GM21526 (cell line): Measurements from ENCODE around the gene DNAJB2.

ENCODE experiments used
- ATAC-seq: cut with Tn5 transposase; IDR thresholded peaks from one replicate; pipeline ENCODE4 v1.9.1; 2021; ENCODE audit warnings: moderate library complexity; ENCODE audit not compliant: unreplicated experiment, low FRiP score

Gene DNAJB2

GRCh38 chr2:219279151-219279915, at the start of gene DNAJB2:
DNAJB2 (plus strand) TSS chr2:219279366; CDS start chr2:219279834, 468 bp downstream.
- peak; percentile 85 for ATAC-seq

DNA sequence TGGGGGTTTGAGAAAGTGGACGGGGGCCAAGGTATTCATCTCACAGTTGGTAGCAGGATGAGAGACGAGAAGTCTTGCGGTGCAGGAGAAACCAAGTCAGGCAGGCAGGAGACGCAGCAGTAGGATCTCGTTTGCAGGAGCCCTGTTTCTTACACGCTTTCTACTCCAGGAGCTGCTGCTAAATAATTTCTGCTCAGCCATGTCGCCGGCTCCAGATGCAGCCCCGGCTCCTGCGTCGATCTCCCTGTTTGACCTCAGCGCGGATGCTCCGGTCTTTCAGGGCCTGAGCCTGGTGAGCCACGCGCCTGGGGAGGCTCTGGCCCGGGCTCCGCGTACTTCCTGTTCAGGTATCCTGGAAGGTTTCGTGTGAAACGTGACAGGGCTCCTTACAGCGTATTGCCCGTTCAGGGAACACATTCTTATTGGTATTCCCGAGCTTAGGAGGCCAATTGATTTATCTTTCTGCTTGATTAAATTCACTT, 49.1 kb upstream of the DNAJB2 start:
- ATAC-seq, result no peak

- no peak for ATAC-seq
Observed at GRCh38 chr2:219234331-219234730, 44.8 kb upstream of the DNAJB2 start.

GRCh38 chr2:219243291-219243761, 35.8 kb upstream of the DNAJB2 start:
- ATAC-seq, result no peak

GRCh38 chr2:219244789-219245147, 34.4 kb upstream of the DNAJB2 start:
- ATAC-seq, result no peak

GRCh38 chr2:219245148-219245898, 33.8 kb upstream of the DNAJB2 start, which contains the start of the genes GLB1L and STK16:
GLB1L (minus strand) TSS chr2:219245444; CDS start chr2:219243573, 1,871 bp downstream.
STK16 (plus strand) TSS chr2:219245479; CDS start chr2:219246000, 521 bp downstream.
- ATAC-seq, result peak; percentile 76

DNA sequence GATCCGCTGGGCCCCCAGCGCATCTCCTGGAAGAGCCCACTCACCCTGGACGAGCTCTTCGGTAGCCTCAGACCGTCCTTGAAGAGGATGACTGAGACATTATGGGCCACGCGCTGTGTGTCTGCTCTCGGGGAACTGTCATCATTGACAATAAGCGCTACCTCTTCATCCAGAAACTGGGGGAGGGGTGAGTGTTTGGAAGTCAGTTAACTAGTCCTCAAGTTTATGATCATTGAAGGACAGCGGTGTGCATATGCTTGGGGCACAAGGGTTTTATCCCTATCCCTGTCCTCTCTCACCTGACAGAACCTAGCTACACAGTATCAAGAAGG, 33.3 kb upstream of the DNAJB2 start:
- ATAC-seq, result no peak

DNA sequence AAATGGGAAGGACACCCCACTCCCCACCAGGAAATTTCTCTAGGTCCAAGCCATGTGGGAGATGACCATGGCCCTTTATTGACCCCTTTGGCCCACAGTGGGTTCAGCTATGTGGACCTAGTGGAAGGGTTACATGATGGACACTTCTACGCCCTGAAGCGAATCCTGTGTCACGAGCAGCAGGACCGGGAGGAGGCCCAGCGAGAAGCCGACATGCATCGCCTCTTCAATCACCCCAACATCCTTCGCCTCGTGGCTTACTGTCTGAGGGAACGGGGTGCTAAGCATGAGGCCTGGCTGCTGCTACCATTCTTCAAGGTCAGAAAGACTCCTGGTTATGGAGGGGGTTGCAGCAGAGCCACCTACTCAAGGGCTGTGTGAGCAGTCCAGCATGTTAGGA, 32.6 kb upstream of the DNAJB2 start:
- no peak for ATAC-seq

GRCh38 chr2:219247678-219248642, 31.2 kb upstream of the DNAJB2 start:
- ATAC-seq, result no peak

GRCh38 chr2:219248845-219249202, 30.3 kb upstream of the DNAJB2 start:
- ATAC-seq, result no peak

- ATAC-seq, result no peak
Observed at GRCh38 chr2:219249203-219249980, 29.8 kb upstream of the DNAJB2 start.

DNA sequence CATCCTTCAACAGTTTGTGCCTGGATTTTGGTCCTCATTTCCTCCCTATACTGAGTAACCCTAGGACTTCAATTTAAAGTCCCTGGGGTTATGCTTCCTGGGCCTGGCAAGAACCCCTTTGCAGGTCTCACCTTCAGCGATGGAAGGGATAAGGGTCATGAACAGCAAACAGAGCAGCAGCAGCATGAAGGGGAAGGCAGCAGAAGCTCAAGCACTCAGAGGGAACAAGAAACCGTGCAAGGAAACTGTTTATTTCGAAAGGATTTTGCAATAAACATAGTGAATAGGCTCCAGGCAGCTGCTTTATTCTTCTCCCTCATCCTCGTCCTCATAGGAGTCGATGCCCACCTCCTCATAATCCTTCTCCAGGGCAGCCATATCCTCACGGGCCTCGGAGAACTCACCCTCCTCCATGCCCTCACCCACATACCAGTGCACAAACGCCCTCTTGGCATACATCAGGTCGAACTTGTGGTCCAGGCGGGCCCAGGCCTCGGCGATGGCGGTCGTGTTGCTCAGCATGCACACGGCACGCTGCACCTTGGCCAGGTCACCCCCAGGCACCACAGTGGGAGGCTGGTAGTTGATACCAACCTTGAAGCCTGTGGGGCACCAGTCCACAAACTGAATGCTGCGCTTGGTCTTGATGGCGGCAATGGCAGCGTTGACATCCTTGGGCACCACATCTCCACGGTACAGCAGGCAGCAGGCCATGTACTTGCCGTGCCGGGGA, 29.0 kb upstream of the DNAJB2 start:
- ATAC-seq, result no peak

- no peak for ATAC-seq
Observed at GRCh38 chr2:219251656-219252055, 27.5 kb upstream of the DNAJB2 start.

DNA sequence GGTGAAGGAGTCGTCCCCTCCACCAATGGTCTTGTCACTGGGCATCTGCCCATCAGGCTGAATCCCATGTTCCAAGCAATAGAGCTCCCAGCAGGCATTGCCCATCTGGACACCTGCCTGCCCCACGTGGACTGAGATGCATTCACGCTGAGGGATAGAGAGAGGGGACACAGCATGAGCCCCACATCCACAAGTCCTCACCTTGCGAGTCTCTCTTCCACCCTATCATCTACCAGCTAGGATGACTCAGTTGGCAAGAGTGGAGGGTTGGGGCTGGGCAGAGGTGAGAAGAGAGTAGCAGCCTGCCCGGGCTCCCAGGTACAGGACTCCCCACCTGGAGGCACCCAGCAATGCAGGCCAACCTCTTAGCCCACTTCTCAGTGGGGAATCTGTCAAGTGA, 27.1 kb upstream of the DNAJB2 start:
- ATAC-seq, result no peak

DNA sequence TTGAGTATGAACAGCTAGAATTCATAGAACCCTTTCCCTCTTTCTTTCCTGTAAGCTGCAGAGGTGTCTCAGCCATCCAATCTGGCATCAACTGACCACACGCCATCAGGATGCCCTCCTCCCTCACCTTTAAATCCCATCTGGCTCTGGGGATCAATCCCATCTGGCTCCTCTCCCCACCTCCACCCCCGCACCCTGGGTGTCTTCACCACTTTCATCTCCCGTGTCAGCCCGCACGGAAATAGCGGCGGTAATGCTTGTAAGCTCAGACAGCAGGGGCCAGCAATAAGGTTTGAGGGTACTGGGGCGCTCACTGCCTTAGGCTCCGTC, 26.6 kb upstream of the DNAJB2 start:
- no peak for ATAC-seq

DNA sequence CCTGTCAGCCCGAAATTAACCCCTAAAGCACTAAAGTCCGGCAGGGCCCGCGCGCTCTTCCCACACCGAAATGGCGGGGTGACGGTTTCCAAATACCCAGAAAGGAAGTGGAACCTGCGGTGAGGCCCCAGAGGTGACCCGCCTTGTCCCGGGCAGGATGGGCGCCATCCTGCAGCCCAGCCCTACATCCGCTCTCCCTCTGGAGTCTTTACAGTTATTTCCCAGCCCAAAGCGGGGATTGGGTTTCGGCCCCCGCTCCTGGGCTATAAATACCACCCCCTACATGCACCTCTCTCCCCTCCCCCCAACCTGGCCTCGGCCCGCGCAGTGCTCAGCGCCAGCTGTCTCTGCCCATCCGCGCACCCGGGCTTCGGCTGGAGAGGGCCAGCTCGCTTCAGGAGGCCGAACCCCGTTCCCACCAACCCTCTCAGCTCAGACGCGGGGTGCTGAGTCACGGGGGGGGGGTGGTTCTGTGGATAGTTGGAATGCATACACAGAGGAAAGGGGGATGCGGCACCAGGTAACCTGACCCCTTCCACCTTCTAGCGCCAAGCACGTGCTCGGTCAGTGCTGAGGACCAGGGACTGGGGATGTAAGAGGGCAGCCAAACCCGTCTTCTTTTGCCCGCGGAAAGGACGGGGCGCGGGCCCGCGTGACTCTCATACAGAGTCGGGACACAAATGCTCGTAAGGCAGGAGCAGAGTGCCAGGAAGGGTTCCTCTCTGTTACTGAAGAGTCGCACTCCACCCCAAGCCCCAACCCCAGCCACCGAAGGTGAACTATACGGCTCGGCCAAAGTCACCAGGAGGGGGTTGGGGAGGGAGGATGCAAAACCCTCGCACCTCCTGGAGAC, 26.0 kb upstream of the DNAJB2 start, which contains the start of gene TUBA4B:
TUBA4B (plus strand) TSS at position 344 of the 853 bp plus-strand sequence; CDS start at position 509, 165 bp downstream.
- ATAC-seq, result peak; percentile 8

DNA sequence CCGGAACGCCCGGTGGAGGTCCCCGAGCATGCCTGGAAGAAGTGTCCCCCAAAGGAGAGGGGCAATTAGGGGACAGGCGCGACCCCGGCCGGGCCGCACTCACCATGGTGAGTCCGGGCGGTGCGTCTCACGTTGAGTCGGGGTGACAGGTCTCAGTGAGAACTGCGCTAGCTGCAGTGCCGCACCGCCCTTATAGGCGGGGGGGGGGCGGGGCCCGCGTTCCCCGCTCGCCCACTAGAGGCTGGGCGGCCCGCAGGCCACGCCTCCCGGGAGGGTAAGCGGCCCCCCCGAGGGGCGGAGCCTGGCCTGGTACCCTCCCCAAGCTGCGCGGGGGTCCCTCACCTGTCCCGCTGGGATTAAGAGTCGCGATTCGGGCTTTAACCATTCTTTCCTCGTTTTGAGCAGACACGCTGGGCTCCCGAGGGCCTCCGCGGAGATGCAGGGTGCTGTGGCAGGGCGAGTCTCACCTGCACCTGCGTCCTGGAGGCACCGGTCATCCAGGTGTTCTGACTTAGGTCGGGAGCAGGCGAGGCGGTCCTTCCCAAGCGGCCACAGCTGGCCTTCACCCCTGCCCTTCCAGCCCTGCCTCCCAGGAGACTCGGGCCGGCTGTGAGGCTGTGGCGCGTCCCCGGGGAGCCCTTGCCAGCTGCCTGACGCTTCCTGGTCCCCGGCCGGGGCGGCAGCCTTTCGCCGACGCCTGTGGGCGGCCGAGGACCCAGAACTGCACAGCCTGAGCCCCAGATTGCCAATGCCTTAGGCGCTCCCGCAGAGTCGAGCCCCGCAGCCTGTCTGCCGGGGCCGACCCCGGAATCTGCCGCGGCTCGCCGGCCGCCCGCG, 25.2 kb upstream of the DNAJB2 start, which contains the start of gene TUBA4A:
TUBA4A (minus strand) TSS at position 166 of the 837 bp plus-strand sequence; CDS start at position 106, 60 bp downstream.
- ATAC-seq, result peak; percentile 48
